ENCODE data around the gene AGTR2.
"Not testable (repeated sequence)": the region's sequence is repeated elsewhere in the genome, so short reads cannot be mapped to it uniquely, and the experiment has no call there.

AGTR2 gene

GRCh38 chrX:116170511-116170910 is at the start of gene AGTR2:
AGTR2 (plus strand) TSS chrX:116170744; CDS start chrX:116172281, 1,537 bp downstream.
- ATAC-seq, result no peak
- Mint-ChIP-seq H3K4me3 (no peak within 1 kb of the TSS), H3K9me3 (peaks cover 3% of the 10 kb centered on the region), H3K4me1 (no peaks in the 10 kb centered on the region), H3K27ac (no peak within 1 kb of the TSS), H3K36me3 (no peaks in the 10 kb centered on the region)
- DNase-seq (ENCODE audit: low spot score in 2 of 2), result no peak

GRCh38 chrX:116135277-116135676 is 35.3 kb upstream of the AGTR2 start:
- DNase-seq (ENCODE audit: low spot score in 2 of 2) (no peak), ATAC-seq (no peak)
- Mint-ChIP-seq H3K4me3 (no peak overlapping the region), H3K27ac (no peak overlapping the region), H3K36me3 (no peaks in the 10 kb centered on the region), H3K4me1 (no peaks in the 10 kb centered on the region), H3K9me3 (peaks cover 3% of the 10 kb centered on the region)

GRCh38 chrX:116141270-116141669 is 29.3 kb upstream of the AGTR2 start:
- not testable (repeated sequence) for H3K9me3 Mint-ChIP-seq; H3K4me3 Mint-ChIP-seq; ATAC-seq; H3K4me1 Mint-ChIP-seq; H3K36me3 Mint-ChIP-seq; DNase-seq (ENCODE audit: low spot score in 2 of 2); H3K27ac Mint-ChIP-seq

- no peaks in the 10 kb centered on the region for H3K36me3 Mint-ChIP-seq
- H3K9me3 Mint-ChIP-seq, result peaks cover 10% of the 10 kb centered on the region
- no peak overlapping the region for H3K4me3 Mint-ChIP-seq
- no peaks in the 10 kb centered on the region for H3K4me1 Mint-ChIP-seq
- H3K27ac Mint-ChIP-seq, result no peak overlapping the region
- DNase-seq (ENCODE audit: low spot score in 2 of 2) (no peak), ATAC-seq (no peak)
Measured at GRCh38 chrX:116142976-116143375, 27.6 kb upstream of the AGTR2 start.

GRCh38 chrX:116172976-116173375 is 2.4 kb downstream of the AGTR2 start:
- Mint-ChIP-seq H3K9me3 (peaks cover 6% of the 10 kb centered on the region), H3K4me3 (no peak overlapping the region), H3K4me1 (no peaks in the 10 kb centered on the region), H3K36me3 (no peaks in the 10 kb centered on the region), H3K27ac (no peak overlapping the region)
- DNase-seq (ENCODE audit: low spot score in 2 of 2), result no peak
- ATAC-seq, result no peak

- no peak for ATAC-seq
Measured at GRCh38 chrX:116181300-116181699, 10.8 kb downstream of the AGTR2 start.

GRCh38 chrX:116185163-116185562 is 14.6 kb downstream of the AGTR2 start:
- Mint-ChIP-seq H3K4me3 (no peak overlapping the region), H3K9me3 (peaks cover 6% of the 10 kb centered on the region), H3K36me3 (no peaks in the 10 kb centered on the region), H3K27ac (no peak overlapping the region), H3K4me1 (no peaks in the 10 kb centered on the region)
- DNase-seq (ENCODE audit: low spot score in 2 of 2), result no peak
- ATAC-seq, result no peak

More at GRCh38 chrX:116181300-116181699, 10.8 kb downstream of the AGTR2 start:
- peaks cover 6% of the 10 kb centered on the region for H3K9me3 Mint-ChIP-seq
- H3K36me3 Mint-ChIP-seq, result no peaks in the 10 kb centered on the region
- no peak overlapping the region for H3K4me3 Mint-ChIP-seq
- no peak for DNase-seq (ENCODE audit: low spot score in 2 of 2)
- H3K27ac Mint-ChIP-seq, result no peak overlapping the region
- H3K4me1 Mint-ChIP-seq, result no peaks in the 10 kb centered on the region

GRCh38 chrX:116194649-116195048 is 24.1 kb downstream of the AGTR2 start:
- H3K4me1 Mint-ChIP-seq, result no peaks in the 10 kb centered on the region
- H3K27ac Mint-ChIP-seq, result no peak overlapping the region
- H3K4me3 Mint-ChIP-seq, result no peak overlapping the region
- no peaks in the 10 kb centered on the region for H3K36me3 Mint-ChIP-seq
- no peaks in the 10 kb centered on the region for H3K9me3 Mint-ChIP-seq
- ATAC-seq, result no peak
- no peak for DNase-seq (ENCODE audit: low spot score in 2 of 2)

GRCh38 chrX:116198235-116198634 is 27.7 kb downstream of the AGTR2 start:
- Mint-ChIP-seq H3K4me1 (no peaks in the 10 kb centered on the region), H3K27ac (no peak overlapping the region), H3K36me3 (no peaks in the 10 kb centered on the region), H3K9me3 (peaks cover 9% of the 10 kb centered on the region), H3K4me3 (no peak overlapping the region)
- DNase-seq (ENCODE audit: low spot score in 2 of 2), result no peak
- ATAC-seq, result no peak

- Mint-ChIP-seq H3K9me3 (peaks cover 9% of the 10 kb centered on the region), H3K36me3 (no peaks in the 10 kb centered on the region), H3K4me1 (no peaks in the 10 kb centered on the region), H3K27ac (no peak overlapping the region), H3K4me3 (no peak overlapping the region)
- ATAC-seq (no peak), DNase-seq (ENCODE audit: low spot score in 2 of 2) (no peak)
Measured at GRCh38 chrX:116198810-116199209, 28.3 kb downstream of the AGTR2 start.

GRCh38 chrX:116204932-116205331 is 34.4 kb downstream of the AGTR2 start:
- DNase-seq (ENCODE audit: low spot score in 2 of 2), result no peak

GRCh38 chrX:116213262-116213661 is 42.7 kb downstream of the AGTR2 start:
- no peak overlapping the region for H3K4me3 Mint-ChIP-seq
- H3K27ac Mint-ChIP-seq, result no peak overlapping the region
- peaks cover 5% of the 10 kb centered on the region for H3K9me3 Mint-ChIP-seq
- DNase-seq (ENCODE audit: low spot score in 2 of 2) (no peak), ATAC-seq (no peak)
- no peaks in the 10 kb centered on the region for H3K4me1 Mint-ChIP-seq
- no peaks in the 10 kb centered on the region for H3K36me3 Mint-ChIP-seq

More at GRCh38 chrX:116204932-116205331, 34.4 kb downstream of the AGTR2 start:
- Mint-ChIP-seq H3K9me3 (peaks cover 9% of the 10 kb centered on the region), H3K4me1 (no peaks in the 10 kb centered on the region), H3K36me3 (no peaks in the 10 kb centered on the region), H3K27ac (no peak overlapping the region), H3K4me3 (no peak overlapping the region)
- no peak for ATAC-seq

- not testable (repeated sequence) for H3K9me3 Mint-ChIP-seq; H3K4me3 Mint-ChIP-seq; ATAC-seq; DNase-seq (ENCODE audit: low spot score in 2 of 2); H3K27ac Mint-ChIP-seq; H3K36me3 Mint-ChIP-seq; H3K4me1 Mint-ChIP-seq
Measured at GRCh38 chrX:116217080-116217479, 46.5 kb downstream of the AGTR2 start.

All from stimulated activated effector memory CD8-positive, alpha-beta T cell treated with anti-CD3 and anti-CD28 coated beads, Interleukin-12 subunit alpha, Interleukin-12 subunit beta, amount 100 ng/mL, for 72 hours (primary cell).